H9 (cell line): Measurements from ENCODE around the gene MED17. TPM values are rescaled to one million over a fixed set of nuclear protein-coding genes. Genes with fewer than 3 reads are reported as not detected.

ENCODE experiments used
- DNase-seq: peaks from one replicate; pipeline ENCODE4 v3.0.0-alpha.2; 2017
- H2AFZ ChIP-seq: one replicate; pipeline ENCODE4 v1.6.1; 2013; ENCODE audit warnings: mild to moderate bottlenecking, low read length, control low read depth, moderate library complexity
- H2AK5ac ChIP-seq: 2 replicates; pipeline ENCODE4 v1.6.1; 2013; ENCODE audit warnings: low read length, control low read depth, mixed read lengths; ENCODE audit not compliant: insufficient read length
- H2BK120ac ChIP-seq: one replicate; pipeline ENCODE4 v1.6.1; 2013; ENCODE audit warnings: low read depth, mild to moderate bottlenecking, low read length, control low read depth, inconsistent platforms; ENCODE audit not compliant: poor library complexity, severe bottlenecking
- H2BK12ac ChIP-seq: 2 replicates; pipeline ENCODE4 v1.6.1; 2013; ENCODE audit warnings: low read length, control low read depth, mixed read lengths, low read depth; ENCODE audit not compliant: insufficient read length
- H2BK15ac ChIP-seq: 2 replicates; pipeline ENCODE4 v1.6.1; 2013; ENCODE audit warnings: low read depth, low read length, control low read depth
- H2BK20ac ChIP-seq: one replicate; pipeline ENCODE4 v1.6.1; 2013; ENCODE audit warnings: low read depth, mild to moderate bottlenecking, low read length, control low read depth, inconsistent platforms; ENCODE audit not compliant: poor library complexity, severe bottlenecking
- H2BK5ac ChIP-seq: 2 replicates; pipeline ENCODE4 v1.6.1; 2013; ENCODE audit warnings: low read length, control low read depth, mixed read lengths; ENCODE audit not compliant: insufficient read length
- H3K14ac ChIP-seq: 2 replicates; pipeline ENCODE4 v1.6.1; 2013; ENCODE audit warnings: low read length, control low read depth; ENCODE audit not compliant: insufficient read depth
- H3K18ac ChIP-seq: 2 replicates; pipeline ENCODE4 v1.6.1; 2013; ENCODE audit warnings: low read depth, mild to moderate bottlenecking, mixed read lengths, low read length, control low read depth; ENCODE audit not compliant: insufficient read length
- H3K23ac ChIP-seq: 2 replicates; pipeline ENCODE4 v1.6.1; 2013; ENCODE audit warnings: low read length, control low read depth, mixed read lengths, low read depth; ENCODE audit not compliant: insufficient read length
- H3K23me2 ChIP-seq: 2 replicates; pipeline ENCODE4 v1.6.1; 2013; ENCODE audit warnings: low read depth, mild to moderate bottlenecking, mixed read lengths, low read length, control low read depth; ENCODE audit not compliant: insufficient read length, poor library complexity, severe bottlenecking
- H3K27ac ChIP-seq: 2 replicates; pipeline ENCODE4 v1.5.1; 2013; ENCODE audit warnings: low read length, control low read depth, mixed read lengths, low read depth; ENCODE audit not compliant: insufficient read length
- H3K27me3 ChIP-seq: 2 replicates; pipeline ENCODE4 v1.6.1; 2013; ENCODE audit warnings: low read length, control low read depth, inconsistent platforms; ENCODE audit not compliant: insufficient read depth
- H3K4ac ChIP-seq: 2 replicates; pipeline ENCODE4 v1.6.1; 2013; ENCODE audit warnings: low read depth, mild to moderate bottlenecking, control low read depth, inconsistent platforms, low read length, moderate library complexity
- H3K4me1 ChIP-seq: 2 replicates; pipeline ENCODE4 v1.6.1; 2013; ENCODE audit warnings: low read length, control low read depth, inconsistent platforms; ENCODE audit not compliant: insufficient read depth
- H3K4me2 ChIP-seq: 2 replicates; pipeline ENCODE4 v1.6.1; 2013; ENCODE audit warnings: low read length, control low read depth, mixed read lengths; ENCODE audit not compliant: insufficient read length, insufficient read depth
- H3K56ac ChIP-seq: 2 replicates; pipeline ENCODE4 v1.6.1; 2013; ENCODE audit warnings: low read depth, mild to moderate bottlenecking, mixed read lengths, low read length, control low read depth; ENCODE audit not compliant: insufficient read length
- H3K79me1 ChIP-seq: 2 replicates; pipeline ENCODE4 v1.6.1; 2013; ENCODE audit warnings: low read depth, mild to moderate bottlenecking, moderate library complexity, low read length, control low read depth, inconsistent platforms; ENCODE audit not compliant: insufficient read depth, poor library complexity, severe bottlenecking
- H3K79me2 ChIP-seq: 2 replicates; pipeline ENCODE4 v1.6.1; 2013; ENCODE audit warnings: low read length, control low read depth, inconsistent platforms; ENCODE audit not compliant: insufficient read depth
- H3K9ac ChIP-seq: 2 replicates; pipeline ENCODE4 v1.6.1; 2013; ENCODE audit warnings: low read length, control low read depth, mixed read lengths; ENCODE audit not compliant: insufficient read length; ENCODE audit errors: extremely low read depth
- H3K9me3 ChIP-seq: one replicate; pipeline ENCODE4 v1.6.1; 2013; ENCODE audit warnings: low read depth, low read length, inconsistent platforms; ENCODE audit not compliant: control insufficient read depth
- H3T11ph ChIP-seq: one replicate; pipeline ENCODE4 v1.6.1; 2013; ENCODE audit warnings: mild to moderate bottlenecking, low read length, control low read depth, inconsistent platforms
- H4K20me1 ChIP-seq: one replicate; pipeline ENCODE4 v1.6.1; 2013; ENCODE audit not compliant: control insufficient read depth, insufficient read length, insufficient read depth
- H4K5ac ChIP-seq: 2 replicates; pipeline ENCODE4 v1.6.1; 2013; ENCODE audit warnings: low read depth, mild to moderate bottlenecking, mixed read lengths, low read length, control low read depth; ENCODE audit not compliant: insufficient read length
- H4K8ac ChIP-seq: replicated peaks from 2 replicates; pipeline ENCODE4 v1.6.1; 2013; ENCODE audit warnings: low read length, control low read depth, mixed read lengths, low read depth; ENCODE audit not compliant: insufficient read length
- H4K91ac ChIP-seq: 2 replicates; pipeline ENCODE4 v1.6.1; 2013; ENCODE audit warnings: low read depth, mild to moderate bottlenecking, moderate library complexity, mixed read lengths, low read length, control low read depth; ENCODE audit not compliant: insufficient read length
- H3K27ac Mint-ChIP-seq, 3 experiments: 2 replicates in 2 of 3; 3 replicates in 1 of 3; pipeline ENCODE4 v1.8.0; 2020 to 2021; ENCODE audit warnings: mixed read lengths in 3 of 3, mild to moderate bottlenecking in 1 of 3, moderate library complexity in 1 of 3
- H3K27me3 Mint-ChIP-seq: 2 replicates; pipeline ENCODE4 v1.8.0; 2021; ENCODE audit warnings: low read depth, mild to moderate bottlenecking, moderate library complexity, mixed read lengths
- H3K36me3 Mint-ChIP-seq, 3 experiments: 2 replicates in 2 of 3; 3 replicates in 1 of 3; pipeline ENCODE4 v1.8.0; 2020 to 2021; ENCODE audit warnings: low read depth in 3 of 3, mixed read lengths in 3 of 3; ENCODE audit not compliant: insufficient read depth in 1 of 3
- H3K4me1 Mint-ChIP-seq, 2 experiments: 2 replicates each; pipeline ENCODE4 v1.8.0; 2020; ENCODE audit warnings: mixed read lengths in 2 of 2
- H3K4me3 Mint-ChIP-seq, 2 experiments: 2 replicates in 1 of 2; 3 replicates in 1 of 2; pipeline ENCODE4 v1.8.0; 2020 to 2021; ENCODE audit warnings: mild to moderate bottlenecking in 2 of 2, mixed read lengths in 2 of 2, moderate library complexity in 1 of 2
- H3K9me3 Mint-ChIP-seq, 2 experiments: 2 replicates in 1 of 2; 3 replicates in 1 of 2; pipeline ENCODE4 v1.8.0; 2020; ENCODE audit warnings: mild to moderate bottlenecking in 2 of 2, mixed read lengths in 2 of 2, moderate library complexity in 1 of 2
- WGBS: extraction: QIAGEN DNeasy Blood & Tissue Kit; methylation state at CpG from one replicate; pipeline ENCODE4 v1.1.7; 2013; ENCODE audit warnings: missing lambda C conversion rate, low lambda C conversion rate, mixed read lengths; ENCODE audit not compliant: insufficient read length; ENCODE audit errors: extremely low coverage; 5-methylcytosine and 5-hydroxymethylcytosine counted together
- total RNA-seq: library from RNA; stranded (reverse); gene quantifications from 2 replicates; pipeline ENCODE4 v1.2.1, GENCODE V29; 2021
- TF ChIP-seq, protein P1 (sequence below): fragments of 200-600 bp; sonication (generic); conservative IDR thresholded peaks from 3 replicates; pipeline ENCODE4 v1.8.0; 2021; ENCODE audit warnings: antibody characterized with exemption, mild to moderate bottlenecking

The MED17 gene
- total RNA-seq, 1 experiment from 2014 or later, result 43.3 TPM

DNA sequence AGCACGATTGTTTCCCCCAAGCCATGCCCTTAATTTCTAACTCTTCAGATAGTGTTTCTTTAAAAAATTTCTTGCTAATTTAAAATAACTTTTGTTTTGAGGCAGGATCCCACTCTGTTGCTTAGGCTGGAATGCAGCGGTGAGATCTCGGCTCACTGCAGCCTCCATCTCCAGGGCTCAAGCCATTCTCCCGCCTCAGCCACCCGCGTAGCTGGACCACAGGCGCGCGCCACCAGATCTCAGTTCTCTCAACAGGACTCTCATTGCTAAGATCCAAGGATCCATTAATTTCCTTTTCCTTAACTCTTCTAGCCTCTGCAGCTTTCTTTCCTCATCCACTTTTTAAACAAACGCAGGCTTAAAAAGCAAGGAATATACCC is 327 bp upstream of the MED17 start:
- no peaks in the 10 kb centered on the region for H3K27me3 ChIP-seq
- TF ChIP-seq, protein P1, sequence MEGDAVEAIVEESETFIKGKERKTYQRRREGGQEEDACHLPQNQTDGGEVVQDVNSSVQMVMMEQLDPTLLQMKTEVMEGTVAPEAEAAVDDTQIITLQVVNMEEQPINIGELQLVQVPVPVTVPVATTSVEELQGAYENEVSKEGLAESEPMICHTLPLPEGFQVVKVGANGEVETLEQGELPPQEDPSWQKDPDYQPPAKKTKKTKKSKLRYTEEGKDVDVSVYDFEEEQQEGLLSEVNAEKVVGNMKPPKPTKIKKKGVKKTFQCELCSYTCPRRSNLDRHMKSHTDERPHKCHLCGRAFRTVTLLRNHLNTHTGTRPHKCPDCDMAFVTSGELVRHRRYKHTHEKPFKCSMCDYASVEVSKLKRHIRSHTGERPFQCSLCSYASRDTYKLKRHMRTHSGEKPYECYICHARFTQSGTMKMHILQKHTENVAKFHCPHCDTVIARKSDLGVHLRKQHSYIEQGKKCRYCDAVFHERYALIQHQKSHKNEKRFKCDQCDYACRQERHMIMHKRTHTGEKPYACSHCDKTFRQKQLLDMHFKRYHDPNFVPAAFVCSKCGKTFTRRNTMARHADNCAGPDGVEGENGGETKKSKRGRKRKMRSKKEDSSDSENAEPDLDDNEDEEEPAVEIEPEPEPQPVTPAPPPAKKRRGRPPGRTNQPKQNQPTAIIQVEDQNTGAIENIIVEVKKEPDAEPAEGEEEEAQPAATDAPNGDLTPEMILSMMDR, result no peak; the same call in 2 of the 3 replicates
- H3K23me2 ChIP-seq, result peaks cover 14% of the 10 kb centered on the region
- no peaks in the 10 kb centered on the region for H3K4me1 ChIP-seq
- H3K36me3 Mint-ChIP-seq, result peaks cover 22 to 41% (median 38%) of the 10 kb centered on the region in 3 experiments
- peaks cover 21% of the 10 kb centered on the region; the same call in 1 of the 2 replicates for H3K79me2 ChIP-seq
- H3K18ac ChIP-seq, result peak overlapping the region; percentile 79
- peak overlapping the region; percentile 78 for H3K9ac ChIP-seq
- no peaks in the 10 kb centered on the region for H3K27me3 Mint-ChIP-seq
- peak overlapping the region; percentile 98 to 99 (median 99) for H3K27ac Mint-ChIP-seq
- H3K79me1 ChIP-seq, result no peaks in the 10 kb centered on the region
- no peak overlapping the region for H3K23ac ChIP-seq
- H3K4me1 Mint-ChIP-seq, result peaks cover 16 to 29% of the 10 kb centered on the region in 2 experiments
- H2AFZ ChIP-seq, result no peak overlapping the region
- no peak for DNase-seq
- no peaks in the 10 kb centered on the region for H3K9me3 ChIP-seq
- H3K4me3 Mint-ChIP-seq, result peak overlapping the region; percentile 91 to 98
- no peaks in the 10 kb centered on the region for H4K20me1 ChIP-seq
- H3K9me3 Mint-ChIP-seq, result peaks cover 0 to under 1% of the 10 kb centered on the region in 2 experiments; a peak in 1 of 5 replicates
- no peak overlapping the region for H3K14ac ChIP-seq
- peak overlapping the region; percentile 94 for H3K4me2 ChIP-seq
- no peak overlapping the region for H2AK5ac ChIP-seq
- H4K91ac ChIP-seq, result no peak overlapping the region
- H3T11ph ChIP-seq, result no peak overlapping the region
- H4K5ac ChIP-seq, result no peak overlapping the region
- no CpG with 5 or more reads among the region's 10 CpGs for WGBS
- H3K4ac ChIP-seq, result no peak overlapping the region
- H3K56ac ChIP-seq, result no peak overlapping the region
- no peak overlapping the region for H2BK120ac ChIP-seq
- H4K8ac ChIP-seq, result no peak overlapping the region
- no peak overlapping the region for H2BK12ac ChIP-seq
- H2BK5ac ChIP-seq, result no peak overlapping the region
- no peak overlapping the region for H2BK20ac ChIP-seq
- no peak overlapping the region for H2BK15ac ChIP-seq
- H3K27ac ChIP-seq, result no peak overlapping the region
